ENCODE measurements around the gene CANT1. TPM values are rescaled to one million over a fixed set of nuclear protein-coding genes. Genes with fewer than 3 reads are reported as not detected.

Gene CANT1
- total and polyA plus RNA-seq, 2 of the 13 experiments (the other 11 are each of a cell fraction or from before 2014, with no cell fraction given), result 34.1 to 42.1 TPM

DNA sequence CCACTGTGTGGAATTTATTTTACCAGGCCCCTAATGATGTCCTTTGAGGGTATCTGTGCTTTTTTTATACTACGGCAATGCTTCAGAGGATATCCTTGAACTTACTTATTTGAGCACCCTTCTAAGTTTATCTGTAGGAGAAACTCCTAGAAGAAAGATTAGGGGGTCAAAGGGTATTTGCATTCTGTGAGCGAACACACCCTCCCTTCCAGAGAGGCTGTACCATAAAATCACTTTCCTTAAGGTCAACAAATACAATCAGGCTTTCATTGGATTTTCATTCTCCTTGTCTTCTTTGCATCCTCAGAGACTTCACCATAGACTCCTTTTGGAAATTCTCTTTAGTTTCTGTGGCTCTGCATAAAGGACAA, 9.7 kb upstream of the CANT1 start:
- H3K4me3 ChIP-seq (replicated peaks in 1 of 3; ENCODE audit: insufficient read depth in 1 of 3, low read depth in 2 of 3, low read length in 3 of 3), result no peak overlapping the region
- no peak for ATAC-seq
- in situ Hi-C loops (cut with HindIII; ENCODE audit: extremely low pct_ligation_motif_present, low pct_unique_long_range_greater_than_20kb) (no loop called here), intact Hi-C loops (cut with micrococcal nuclease; ENCODE audit: unreplicated experiment) (loop anchor here (1.0 to 5.0 kb wide), 3 partner anchors 8 to 58 kb away; no protein-coding TSS in a partner anchor)
- no peaks in the 10 kb centered on the region for H3K36me3 ChIP-seq (replicated peaks in 1 of 2; ENCODE audit: control insufficient read depth in 1 of 2, insufficient read depth in 2 of 2, low read length in 2 of 2)
- peaks cover 19% of the 10 kb centered on the region for H3K9me3 ChIP-seq (ENCODE audit: low read length)
- no peak overlapping the region for H3K27ac ChIP-seq (ENCODE audit: extremely low read length, insufficient read depth, low read length)
- no peak overlapping the region for H2AFZ ChIP-seq (ENCODE audit: low read length)
- CTCF ChIA-PET (ENCODE audit: low intra/inter-chr PET ratio, low total read pairs), result interaction anchor here (1.0 to 4.9 kb wide), 5 partner anchors 20 to 372 kb away, joined by 3 to 71 read pairs (median 6); no protein-coding TSS in a partner anchor
- 88% methylated on average over 2 of the region's 2 CpGs for WGBS (ENCODE audit: low lambda C conversion rate)
- H3K4me1 ChIP-seq (ENCODE audit: insufficient read depth, low read length), result peaks cover 38% of the 10 kb centered on the region
- no peak overlapping the region for H3K9ac ChIP-seq (ENCODE audit: insufficient read depth, low read depth, low read length)
- H3K27me3 ChIP-seq (ENCODE audit: control insufficient read depth in 1 of 2, insufficient read depth in 2 of 2, low read length in 2 of 2), result no peaks in the 10 kb centered on the region
- TF ChIP-seq SKI (IDR thresholded peaks at IDR 0.05; ENCODE audit: partially characterized antibody) (peak; percentile 7), RCOR2 (CRISPR knock-in tag; IDR thresholded peaks at IDR 0.05) (no peak)
- H3K79me2 ChIP-seq (ENCODE audit: insufficient read depth, low read length), result no peaks in the 10 kb centered on the region
- no peak for DNase-seq (ENCODE audit: low spot score)
- POLR2A ChIA-PET, result interaction anchor here (1.6 kb wide), 1 partner anchor 9 kb away, joined by 6 read pairs; no protein-coding TSS in a partner anchor
- FAIRE-seq, result no peak
- no peaks in the 10 kb centered on the region for H4K20me1 ChIP-seq (ENCODE audit: insufficient read depth, low read length)
- no peak overlapping the region for H3K4me2 ChIP-seq (ENCODE audit: low read depth, low read length)
- BruUV-seq (replicated peaks), result no TSS peak

DNA sequence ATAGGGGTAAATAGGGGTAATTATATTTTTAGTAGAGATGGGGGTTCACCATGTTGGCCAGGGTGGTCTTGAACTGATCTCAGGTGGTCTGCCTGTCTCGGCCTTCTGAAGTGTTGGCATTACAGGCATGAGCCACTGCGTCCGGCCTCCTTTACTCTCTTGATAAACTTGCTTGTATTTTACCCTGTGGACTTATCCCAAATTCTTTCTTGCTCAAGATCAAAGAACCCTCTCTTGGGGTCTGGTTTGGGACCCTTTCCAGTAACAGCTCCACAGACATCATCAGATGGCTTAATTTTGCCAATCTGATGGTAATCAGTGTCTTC, 8.8 kb upstream of the CANT1 start:
- H3K36me3 ChIP-seq (replicated peaks in 1 of 2; ENCODE audit: control insufficient read depth in 1 of 2, insufficient read depth in 2 of 2, low read length in 2 of 2), result no peaks in the 10 kb centered on the region
- TF ChIP-seq ZSCAN21 (CRISPR knock-in tag; IDR thresholded peaks at IDR 0.05; ENCODE audit: borderline replicate concordance) (no peak), KDM3A (CRISPR knock-in tag; IDR thresholded peaks at IDR 0.05; ENCODE audit: low read depth) (no peak), ZNF292 (CRISPR knock-in tag; IDR thresholded peaks at IDR 0.05; ENCODE audit: borderline replicate concordance, low read depth) (no peak), FOXA1 (IDR thresholded peaks at IDR 0.05) (no peak), FOXA1 (CRISPR knock-in tag; IDR thresholded peaks at IDR 0.05) (no peak), TSC22D2 (CRISPR knock-in tag; IDR thresholded peaks at IDR 0.05; ENCODE audit: borderline replicate concordance) (no peak), NR3C1 (CRISPR knock-in tag; IDR thresholded peaks at IDR 0.05) (no peak)
- TF ChIP-seq, protein P1, sequence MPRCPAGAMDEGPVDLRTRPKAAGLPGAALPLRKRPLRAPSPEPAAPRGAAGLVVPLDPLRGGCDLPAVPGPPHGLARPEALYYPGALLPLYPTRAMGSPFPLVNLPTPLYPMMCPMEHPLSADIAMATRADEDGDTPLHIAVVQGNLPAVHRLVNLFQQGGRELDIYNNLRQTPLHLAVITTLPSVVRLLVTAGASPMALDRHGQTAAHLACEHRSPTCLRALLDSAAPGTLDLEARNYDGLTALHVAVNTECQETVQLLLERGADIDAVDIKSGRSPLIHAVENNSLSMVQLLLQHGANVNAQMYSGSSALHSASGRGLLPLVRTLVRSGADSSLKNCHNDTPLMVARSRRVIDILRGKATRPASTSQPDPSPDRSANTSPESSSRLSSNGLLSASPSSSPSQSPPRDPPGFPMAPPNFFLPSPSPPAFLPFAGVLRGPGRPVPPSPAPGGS (CRISPR knock-in tag; IDR thresholded peaks at IDR 0.05), result no peak
- H3K9me3 ChIP-seq (ENCODE audit: low read length), result peaks cover 28% of the 10 kb centered on the region
- 76% methylated on average over 3 of the region's 3 CpGs for WGBS (ENCODE audit: low lambda C conversion rate)
- H3K9ac ChIP-seq (ENCODE audit: insufficient read depth, low read depth, low read length), result no peak overlapping the region
- H2AFZ ChIP-seq (ENCODE audit: low read length), result no peak overlapping the region
- no peak overlapping the region for H3K27ac ChIP-seq (ENCODE audit: extremely low read length, insufficient read depth, low read length)
- intact Hi-C loops (cut with micrococcal nuclease; ENCODE audit: unreplicated experiment), result loop anchor here (5.0 kb wide), 1 partner anchor 59 kb away; no protein-coding TSS in a partner anchor
- POLR2A ChIA-PET, result interaction anchor here (1.0 to 1.6 kb wide), 3 partner anchors 8 to 9 kb away, joined by 3 to 6 read pairs (median 3); partner anchors contain the start of gene CANT1
- in situ Hi-C loops (cut with HindIII; ENCODE audit: extremely low pct_ligation_motif_present, low pct_unique_long_range_greater_than_20kb), result no loop called here
- H3K4me1 ChIP-seq (ENCODE audit: insufficient read depth, low read length), result peaks cover 32% of the 10 kb centered on the region
- no peak for FAIRE-seq
- DNase-seq (ENCODE audit: low spot score), result no peak
- no peak overlapping the region for H3K4me2 ChIP-seq (ENCODE audit: low read depth, low read length)
- no peaks in the 10 kb centered on the region for H3K79me2 ChIP-seq (ENCODE audit: insufficient read depth, low read length)
- BruUV-seq (replicated peaks), result no TSS peak
- H3K4me3 ChIP-seq (replicated peaks in 1 of 3; ENCODE audit: insufficient read depth in 1 of 3, low read depth in 2 of 3, low read length in 3 of 3), result no peak overlapping the region
- H4K20me1 ChIP-seq (ENCODE audit: insufficient read depth, low read length), result no peaks in the 10 kb centered on the region
- no peaks in the 10 kb centered on the region for H3K27me3 ChIP-seq (ENCODE audit: control insufficient read depth in 1 of 2, insufficient read depth in 2 of 2, low read length in 2 of 2)
- ATAC-seq, result no peak
- CTCF ChIA-PET (ENCODE audit: low intra/inter-chr PET ratio, low total read pairs), result interaction anchor here (4.9 kb wide), 1 partner anchor 24 kb away, joined by 71 read pairs; no protein-coding TSS in a partner anchor
